Panc1 (cell line): ENCODE measurements around the gene FMO3. TPM values are rescaled to one million over a fixed set of nuclear protein-coding genes. Genes with fewer than 3 reads are reported as not detected.

ENCODE experiments used
- ATAC-seq: fragments of 200-7000 bp; cut with Tn5 transposase; 2 replicates; pipeline ENCODE4 v1.9.1; 2020; ENCODE audit warnings: mild to moderate bottlenecking, moderate library complexity
- BruUV-seq: library from RNA; stranded (reverse); fragments of 400-500 nt; replicated peaks from 2 replicates; lab custom pipeline; 2021; lab: Mats Ljungman, UMichigan
- CTCF ChIA-PET: fragments of 300-600 bp; sonication (Branson Sonifier 250); formaldehyde crosslinking; loops from one replicate; lab custom pipeline; 2022; ENCODE audit warnings: antibody characterized with exemption; lab: Charles Lee
- POLR2A ChIA-PET: fragments of 300-600 bp; sonication (Branson Sonifier 250); formaldehyde crosslinking; loops from one replicate; lab custom pipeline; 2022; ENCODE audit warnings: antibody characterized with exemption; lab: Charles Lee
- DNase-seq: peaks from one replicate; pipeline ENCODE4 v3.0.0-alpha.2; 2010; ENCODE audit warnings: low read depth, low spot score
- H3K27ac ChIP-seq: 2 replicates; pipeline ENCODE4 v1.5.1; 2011; ENCODE audit warnings: mild to moderate bottlenecking, low read length, inconsistent platforms
- H3K27me3 ChIP-seq: fragments of 200-500 bp; sonication (Bioruptor generic); 2 replicates; pipeline ENCODE4 v1.6.0; 2014; ENCODE audit warnings: low read length, inconsistent platforms; ENCODE audit not compliant: control insufficient read depth, insufficient read depth
- H3K36me3 ChIP-seq: fragments of 200-500 bp; sonication (Bioruptor generic); 2 replicates; pipeline ENCODE4 v1.5.1; 2014; ENCODE audit warnings: inconsistent platforms, mild to moderate bottlenecking, low read length, moderate library complexity; ENCODE audit not compliant: control insufficient read depth, insufficient read depth
- H3K4me1 ChIP-seq: 2 replicates; pipeline ENCODE4 v1.5.1; 2011; ENCODE audit warnings: inconsistent platforms, mild to moderate bottlenecking, low read length, moderate library complexity; ENCODE audit not compliant: control insufficient read depth, insufficient read depth
- H3K4me3 ChIP-seq, 2 experiments: 2 replicates each; pipeline ENCODE4 v1.5.1; 2011 to 2012; ENCODE audit warnings: low read depth in 2 of 2, low read length in 2 of 2, mild to moderate bottlenecking in 2 of 2, inconsistent platforms in 1 of 2, moderate library complexity in 1 of 2
- H3K9me3 ChIP-seq: fragments of 200-500 bp; sonication (Bioruptor generic); 2 replicates; pipeline ENCODE4 v1.5.1; 2014; ENCODE audit warnings: low read depth, mild to moderate bottlenecking, inconsistent platforms, low read length, moderate library complexity; ENCODE audit not compliant: control insufficient read depth, insufficient read depth
- POLR2AphosphoS5 ChIP-seq: IDR thresholded peaks from 2 replicates; pipeline ENCODE4 v1.6.1; 2012; ENCODE audit warnings: mild to moderate bottlenecking, low read depth, low read length, moderate library complexity
- SIN3A ChIP-seq: IDR thresholded peaks from 2 replicates; pipeline ENCODE4 v1.6.1; 2012; ENCODE audit warnings: low read depth, mild to moderate bottlenecking, low read length, moderate library complexity, borderline replicate concordance; ENCODE audit not compliant: insufficient read depth
- TCF7L2 ChIP-seq: IDR thresholded peaks from 2 replicates; pipeline ENCODE4 v1.6.1; 2011; ENCODE audit warnings: mild to moderate bottlenecking, low read depth, low read length, inconsistent platforms
- in situ Hi-C: cut with HindIII; loops from 2 replicates; pipeline ENCODE4 v1.10.0; 2016; ENCODE audit warnings: low sequenced_read_pairs, low pct_unique_long_range_greater_than_20kb
- intact Hi-C: fragments of 100-400 bp; cut with micrococcal nuclease; formaldehyde crosslinking; loops from one replicate; pipeline ENCODE4 v1.10.0; 2022; ENCODE audit not compliant: unreplicated experiment
- total RNA-seq: library from RNA; stranded (reverse); gene quantifications from one replicate; pipeline ENCODE4 v1.2.1, GENCODE V29; 2021; ENCODE audit not compliant: unreplicated experiment
- TF ChIP-seq, protein P1 (sequence below): fragments of 450-650 bp; IDR thresholded peaks from 2 replicates; pipeline ENCODE4 v1.5.1; 2017; ENCODE audit warnings: mild to moderate bottlenecking
- TF ChIP-seq, protein P2 (sequence below), 2 experiments: IDR thresholded peaks; 2 replicates each; pipeline ENCODE4 v1.6.1; 2011 to 2012; ENCODE audit warnings: low read depth in 2 of 2, control low read depth in 1 of 2, low read length in 1 of 2, mild to moderate bottlenecking in 1 of 2, moderate library complexity in 1 of 2; ENCODE audit not compliant: insufficient read depth in 1 of 2

Gene FMO3
- total RNA-seq, 1 experiment from 2014 or later = not detected

DNA sequence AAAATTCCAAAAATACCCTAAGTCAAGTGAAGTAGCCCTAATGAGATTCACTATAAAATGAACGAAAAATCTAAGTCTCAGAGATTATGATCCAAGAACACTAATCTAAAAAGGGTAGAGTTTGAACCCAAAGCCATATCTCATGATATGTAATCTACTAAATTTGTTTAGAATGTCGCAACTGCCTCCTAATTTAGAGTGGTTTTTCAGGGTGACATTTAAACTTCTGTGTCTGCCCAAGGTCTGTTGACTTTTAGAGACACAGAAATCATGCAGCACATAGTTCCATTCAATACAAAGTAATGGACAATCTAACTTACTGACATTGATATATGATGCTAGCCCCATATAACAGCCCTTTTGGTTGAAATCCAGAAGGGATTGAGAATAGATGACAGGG, 28.9 kb downstream of the FMO3 start:
- Histone ChIP-seq H3K4me1 (no peaks in the 10 kb centered on the region), H3K4me3 (no peak overlapping the region), H3K27ac (no peak overlapping the region), H3K27me3 (peaks cover 2% of the 10 kb centered on the region; the same call in 1 of the 2 replicates), H3K36me3 (no peaks in the 10 kb centered on the region), H3K9me3 (no peaks in the 10 kb centered on the region)
- DNase-seq (no peak), ATAC-seq (no peak)
- BruUV-seq = no TSS peak
- in situ Hi-C loops = no loop called here
- POLR2A ChIA-PET = no interaction called here
- TF ChIP-seq SIN3A = no peak
- TF ChIP-seq TCF7L2 = no peak
- TF ChIP-seq POLR2AphosphoS5 = no peak
- TF ChIP-seq, protein P1, sequence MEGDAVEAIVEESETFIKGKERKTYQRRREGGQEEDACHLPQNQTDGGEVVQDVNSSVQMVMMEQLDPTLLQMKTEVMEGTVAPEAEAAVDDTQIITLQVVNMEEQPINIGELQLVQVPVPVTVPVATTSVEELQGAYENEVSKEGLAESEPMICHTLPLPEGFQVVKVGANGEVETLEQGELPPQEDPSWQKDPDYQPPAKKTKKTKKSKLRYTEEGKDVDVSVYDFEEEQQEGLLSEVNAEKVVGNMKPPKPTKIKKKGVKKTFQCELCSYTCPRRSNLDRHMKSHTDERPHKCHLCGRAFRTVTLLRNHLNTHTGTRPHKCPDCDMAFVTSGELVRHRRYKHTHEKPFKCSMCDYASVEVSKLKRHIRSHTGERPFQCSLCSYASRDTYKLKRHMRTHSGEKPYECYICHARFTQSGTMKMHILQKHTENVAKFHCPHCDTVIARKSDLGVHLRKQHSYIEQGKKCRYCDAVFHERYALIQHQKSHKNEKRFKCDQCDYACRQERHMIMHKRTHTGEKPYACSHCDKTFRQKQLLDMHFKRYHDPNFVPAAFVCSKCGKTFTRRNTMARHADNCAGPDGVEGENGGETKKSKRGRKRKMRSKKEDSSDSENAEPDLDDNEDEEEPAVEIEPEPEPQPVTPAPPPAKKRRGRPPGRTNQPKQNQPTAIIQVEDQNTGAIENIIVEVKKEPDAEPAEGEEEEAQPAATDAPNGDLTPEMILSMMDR = no peak
- TF ChIP-seq, protein P2, sequence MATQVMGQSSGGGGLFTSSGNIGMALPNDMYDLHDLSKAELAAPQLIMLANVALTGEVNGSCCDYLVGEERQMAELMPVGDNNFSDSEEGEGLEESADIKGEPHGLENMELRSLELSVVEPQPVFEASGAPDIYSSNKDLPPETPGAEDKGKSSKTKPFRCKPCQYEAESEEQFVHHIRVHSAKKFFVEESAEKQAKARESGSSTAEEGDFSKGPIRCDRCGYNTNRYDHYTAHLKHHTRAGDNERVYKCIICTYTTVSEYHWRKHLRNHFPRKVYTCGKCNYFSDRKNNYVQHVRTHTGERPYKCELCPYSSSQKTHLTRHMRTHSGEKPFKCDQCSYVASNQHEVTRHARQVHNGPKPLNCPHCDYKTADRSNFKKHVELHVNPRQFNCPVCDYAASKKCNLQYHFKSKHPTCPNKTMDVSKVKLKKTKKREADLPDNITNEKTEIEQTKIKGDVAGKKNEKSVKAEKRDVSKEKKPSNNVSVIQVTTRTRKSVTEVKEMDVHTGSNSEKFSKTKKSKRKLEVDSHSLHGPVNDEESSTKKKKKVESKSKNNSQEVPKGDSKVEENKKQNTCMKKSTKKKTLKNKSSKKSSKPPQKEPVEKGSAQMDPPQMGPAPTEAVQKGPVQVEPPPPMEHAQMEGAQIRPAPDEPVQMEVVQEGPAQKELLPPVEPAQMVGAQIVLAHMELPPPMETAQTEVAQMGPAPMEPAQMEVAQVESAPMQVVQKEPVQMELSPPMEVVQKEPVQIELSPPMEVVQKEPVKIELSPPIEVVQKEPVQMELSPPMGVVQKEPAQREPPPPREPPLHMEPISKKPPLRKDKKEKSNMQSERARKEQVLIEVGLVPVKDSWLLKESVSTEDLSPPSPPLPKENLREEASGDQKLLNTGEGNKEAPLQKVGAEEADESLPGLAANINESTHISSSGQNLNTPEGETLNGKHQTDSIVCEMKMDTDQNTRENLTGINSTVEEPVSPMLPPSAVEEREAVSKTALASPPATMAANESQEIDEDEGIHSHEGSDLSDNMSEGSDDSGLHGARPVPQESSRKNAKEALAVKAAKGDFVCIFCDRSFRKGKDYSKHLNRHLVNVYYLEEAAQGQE (IDR thresholded peaks at IDR 0.05; ENCODE audit: insufficient read depth in 1 of 2, low read depth in 2 of 2, low read length in 1 of 2) = no peak
- intact Hi-C loops = no loop called here
- CTCF ChIA-PET = no interaction called here

DNA sequence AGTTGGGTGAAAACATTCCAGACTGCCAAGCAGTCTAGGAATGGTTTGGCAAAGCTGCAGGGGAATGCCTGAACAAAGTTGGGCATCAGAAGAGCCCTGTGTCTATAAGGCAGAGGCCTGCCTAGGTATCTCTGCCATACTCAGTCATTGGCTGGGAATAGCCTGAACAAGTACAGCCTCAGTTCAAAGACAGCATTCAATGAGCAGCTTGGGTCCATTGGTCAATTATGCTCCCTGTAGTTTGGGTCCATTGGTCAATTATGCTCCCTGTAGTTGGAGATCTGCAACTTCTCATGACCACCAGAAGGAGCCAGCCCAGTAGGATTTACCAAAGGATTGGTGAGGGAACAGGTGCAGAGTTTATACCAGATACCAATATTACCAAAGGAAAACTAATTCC, 31.6 kb downstream of the FMO3 start:
- TF ChIP-seq SIN3A (no peak), TCF7L2 (no peak), POLR2AphosphoS5 (no peak)
- TF ChIP-seq, protein P2 (IDR thresholded peaks at IDR 0.05; ENCODE audit: insufficient read depth in 1 of 2, low read depth in 2 of 2, low read length in 1 of 2) = no peak
- TF ChIP-seq, protein P1 = no peak
- intact Hi-C loops = no loop called here
- H3K4me3 ChIP-seq = no peak overlapping the region
- CTCF ChIA-PET = no interaction called here
- H3K4me1 ChIP-seq = no peaks in the 10 kb centered on the region
- H3K36me3 ChIP-seq = no peaks in the 10 kb centered on the region
- POLR2A ChIA-PET = no interaction called here
- H3K27me3 ChIP-seq = no peaks in the 10 kb centered on the region
- no TSS peak for BruUV-seq
- in situ Hi-C loops = no loop called here
- no peak for ATAC-seq
- no peak overlapping the region for H3K27ac ChIP-seq
- H3K9me3 ChIP-seq = no peaks in the 10 kb centered on the region
- no peak for DNase-seq
